Stimulated activated CD4-positive, alpha-beta T cell treated with anti-CD3 and anti-CD28 coated beads, TNF-alpha, amount 100 ng/mL, for 4 hours (primary cell): Measurements from ENCODE around the gene COL27A1.

ENCODE experiments used
- DNase-seq, 3 experiments: peaks; one replicate each; pipeline ENCODE4 v3.0.0-alpha.2; 2020; ENCODE audit warnings: low read depth in 3 of 3

The COL27A1 gene

DNA sequence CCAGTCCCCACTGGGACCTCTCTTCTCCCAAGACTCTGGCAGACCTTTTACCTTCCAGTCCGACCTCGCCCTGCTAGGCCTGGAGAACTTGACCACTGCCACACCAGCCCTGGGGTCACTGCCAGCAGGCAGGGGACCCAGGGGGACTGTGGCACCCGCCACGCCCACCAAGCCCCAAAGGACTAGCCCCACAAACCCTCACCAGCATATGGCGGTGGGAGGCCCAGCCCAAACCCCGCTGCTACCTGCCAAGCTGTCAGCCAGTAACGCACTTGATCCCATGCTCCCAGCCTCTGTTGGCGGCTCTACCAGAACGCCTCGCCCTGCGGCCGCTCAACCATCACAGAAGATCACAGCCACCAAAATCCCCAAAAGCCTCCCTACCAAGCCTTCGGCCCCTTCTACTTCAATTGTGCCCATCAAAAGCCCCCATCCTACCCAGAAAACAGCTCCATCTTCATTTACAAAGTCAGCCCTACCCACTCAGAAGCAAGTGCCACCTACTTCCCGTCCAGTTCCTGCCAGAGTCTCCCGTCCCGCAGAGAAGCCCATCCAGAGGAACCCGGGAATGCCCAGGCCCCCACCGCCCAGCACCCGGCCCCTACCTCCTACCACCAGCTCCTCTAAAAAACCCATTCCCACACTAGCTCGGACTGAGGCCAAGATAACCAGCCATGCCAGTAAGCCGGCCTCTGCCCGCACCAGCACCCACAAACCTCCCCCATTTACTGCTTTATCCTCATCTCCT lies 13.1 kb downstream of the COL27A1 start:
- no peak for DNase-seq

DNA sequence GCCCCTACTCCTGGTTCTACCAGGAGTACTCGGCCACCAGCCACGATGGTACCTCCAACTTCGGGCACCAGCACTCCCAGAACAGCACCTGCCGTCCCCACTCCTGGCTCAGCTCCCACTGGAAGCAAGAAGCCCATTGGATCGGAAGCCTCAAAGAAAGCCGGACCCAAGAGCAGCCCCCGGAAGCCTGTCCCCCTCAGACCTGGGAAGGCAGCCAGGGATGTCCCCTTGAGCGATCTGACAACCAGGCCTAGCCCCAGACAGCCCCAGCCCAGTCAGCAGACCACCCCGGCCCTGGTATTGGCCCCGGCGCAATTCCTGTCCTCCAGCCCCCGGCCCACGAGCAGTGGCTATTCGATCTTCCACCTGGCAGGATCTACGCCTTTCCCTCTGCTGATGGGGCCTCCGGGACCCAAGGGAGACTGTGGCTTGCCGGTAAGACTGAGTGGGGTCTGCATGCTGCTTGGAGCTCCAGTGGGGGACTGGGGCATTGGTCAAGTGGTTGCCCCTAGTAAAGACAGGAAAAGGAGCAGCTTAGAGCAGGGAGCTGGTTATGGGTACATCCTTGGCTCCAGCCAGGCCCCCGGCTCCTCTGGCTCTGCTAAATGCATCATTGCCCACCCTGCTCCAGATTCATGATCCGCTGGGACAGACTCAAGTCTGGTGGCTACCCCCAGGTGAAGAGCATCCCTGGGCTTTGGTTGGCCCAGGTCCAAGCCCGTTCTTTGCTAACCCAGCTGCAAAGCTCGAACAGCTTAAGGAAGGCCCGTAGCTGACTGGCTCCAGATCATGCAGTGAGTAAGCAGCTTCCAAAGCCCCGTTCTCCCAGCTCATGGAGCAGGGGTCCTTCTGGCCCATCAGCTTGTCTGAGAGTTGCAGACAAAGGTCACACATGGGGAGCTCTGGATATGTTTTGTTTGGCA lies 14.0 kb downstream of the COL27A1 start:
- no peak for DNase-seq

DNA sequence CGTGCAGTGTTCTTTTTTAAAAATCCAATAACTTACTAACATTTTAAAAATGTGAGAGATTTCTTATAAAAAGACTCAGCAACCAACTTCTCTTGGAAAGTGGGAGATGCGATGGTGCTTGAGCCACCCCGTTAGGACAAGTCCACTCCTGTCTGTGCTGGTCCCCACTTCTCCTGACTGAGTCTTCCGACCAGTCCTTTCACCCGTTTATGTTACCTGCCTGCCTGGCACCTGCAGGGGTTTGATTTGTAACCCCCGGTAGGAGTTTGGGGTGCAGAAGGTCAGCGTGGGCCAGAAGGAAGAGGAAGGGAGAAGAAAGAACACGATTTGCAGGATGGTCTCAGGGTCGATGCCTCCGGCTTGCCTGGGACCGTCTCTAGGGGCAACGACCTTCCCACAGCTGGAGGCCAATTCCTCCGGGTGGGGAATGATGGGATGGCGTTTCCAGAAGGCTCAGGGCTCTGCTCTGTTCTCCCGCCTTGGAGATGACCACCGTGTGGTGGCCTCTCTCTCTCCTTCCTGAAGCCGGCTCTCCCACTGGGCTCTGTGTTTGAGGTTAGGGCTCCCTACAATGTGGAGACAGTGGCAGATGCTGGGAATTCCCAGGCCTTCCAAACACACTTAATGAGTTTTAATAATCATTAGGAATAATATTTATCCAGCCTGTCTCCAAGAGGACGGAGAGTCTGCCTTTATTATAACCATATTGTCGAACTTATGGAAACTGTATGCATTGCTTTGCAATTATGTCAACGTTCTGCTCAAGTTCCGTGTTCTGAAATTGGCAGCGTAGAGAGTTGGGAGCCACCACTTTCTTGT lies 14.8 kb downstream of the COL27A1 start:
- DNase-seq: no peak

DNA sequence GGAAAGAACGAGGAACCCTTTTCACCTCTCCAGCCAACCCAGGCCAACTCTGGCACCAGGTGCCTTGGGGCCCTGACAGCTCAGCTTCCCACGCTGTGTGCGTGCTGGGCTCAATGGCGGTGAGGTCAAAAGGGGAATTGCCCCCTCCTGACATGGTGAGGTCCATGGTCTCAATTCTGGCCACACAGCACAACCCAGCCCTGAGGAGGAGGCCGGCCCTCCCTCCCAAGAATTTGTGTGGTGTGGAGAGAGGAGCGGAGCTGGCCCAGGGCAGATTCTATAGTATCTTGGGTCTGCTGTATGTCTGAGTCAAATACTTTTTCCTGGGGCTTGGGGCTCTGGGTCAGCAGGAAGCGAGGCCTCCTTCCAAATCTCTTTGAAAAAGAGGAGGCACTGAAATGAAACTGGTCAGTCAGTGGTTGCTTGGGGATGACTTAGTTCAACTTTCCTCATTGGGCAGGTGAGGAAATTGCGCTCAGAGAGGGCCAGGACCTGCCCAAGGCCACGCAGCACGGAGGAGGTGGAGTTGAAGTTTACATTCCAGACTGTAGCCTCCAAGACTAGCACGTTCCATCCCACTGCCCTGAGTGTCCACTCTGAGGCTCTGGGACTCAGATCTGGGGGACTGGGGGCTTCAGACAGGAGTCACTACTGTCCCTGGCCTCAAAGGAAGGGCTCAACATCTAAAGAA lies 15.6 kb downstream of the COL27A1 start:
- DNase-seq: no peak

DNA sequence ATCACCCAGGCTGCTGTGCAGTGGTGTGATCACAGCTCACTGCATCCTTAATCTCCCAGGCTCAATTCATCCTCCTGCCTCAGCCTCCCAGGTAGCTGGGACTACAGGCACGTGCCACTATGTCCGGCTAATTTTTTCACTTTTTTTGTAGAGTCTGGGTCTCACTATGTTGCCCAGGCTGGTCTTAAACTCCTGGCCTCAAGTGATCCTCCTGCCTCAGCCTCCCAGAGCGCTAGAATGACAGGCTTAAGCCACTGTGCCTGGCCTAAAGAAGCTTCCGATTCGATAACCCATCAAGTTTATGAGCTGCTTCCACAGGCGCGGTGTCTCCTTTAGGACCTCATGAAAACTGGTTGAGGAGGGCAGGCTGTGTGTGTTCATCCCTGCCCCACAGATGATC lies 16.2 kb downstream of the COL27A1 start:
- DNase-seq: no peak

DNA sequence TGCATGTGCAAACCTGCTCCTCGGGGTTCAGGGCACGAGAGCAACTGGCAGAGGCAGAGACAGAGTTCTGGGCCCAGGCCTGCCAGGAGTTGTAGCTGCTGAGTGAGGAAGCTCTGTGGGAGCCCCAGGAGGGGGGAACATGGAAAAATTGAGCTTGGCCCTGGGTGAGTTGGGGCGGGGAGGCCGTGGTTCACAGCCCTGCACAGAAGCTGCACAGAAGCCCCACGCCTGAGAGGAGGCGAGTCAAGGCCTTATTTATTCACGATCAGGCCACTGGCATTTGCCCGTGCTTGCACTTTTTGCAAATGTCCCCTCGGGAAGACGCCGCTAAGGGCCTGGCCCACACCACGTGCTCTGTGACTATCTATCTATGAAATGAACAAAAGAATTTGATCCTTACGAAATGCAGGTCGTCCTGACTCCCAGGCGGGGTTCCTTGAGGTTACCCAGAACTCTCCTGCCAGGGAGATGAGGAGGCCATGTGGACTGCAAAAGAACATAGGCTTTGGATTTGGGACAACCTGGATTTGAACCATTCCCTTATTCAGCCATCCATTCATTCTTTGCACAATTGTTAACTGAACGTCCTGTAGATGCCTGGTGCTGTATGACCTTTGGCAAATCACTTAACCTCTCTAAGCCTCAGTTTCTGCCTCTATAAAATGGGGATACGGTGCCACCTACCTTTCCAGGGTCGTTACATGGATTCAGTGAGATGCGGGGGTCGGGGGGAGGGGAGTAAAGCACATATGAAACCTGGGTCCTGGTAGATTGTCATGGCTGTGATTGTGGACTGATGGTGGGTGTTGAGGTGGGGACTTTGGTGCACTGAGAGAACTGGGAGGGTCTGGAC lies 17.9 kb downstream of the COL27A1 start:
- no peak for DNase-seq

DNA sequence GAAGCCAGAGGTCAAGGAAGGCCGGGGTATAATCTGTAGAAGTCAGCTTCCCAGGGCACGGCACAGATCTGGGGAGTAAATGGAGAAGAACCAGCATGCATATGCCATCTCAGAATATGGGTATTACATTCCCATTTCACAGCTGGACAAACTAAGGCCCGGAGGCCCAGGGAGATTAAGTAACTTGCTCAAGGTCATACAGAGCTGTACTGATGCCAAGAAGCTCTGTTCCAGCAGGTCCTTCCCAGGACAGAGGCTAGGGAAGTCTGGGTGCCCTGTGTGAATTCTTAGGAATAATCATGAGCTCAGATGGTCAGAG lies 19.2 kb downstream of the COL27A1 start:
- no peak for DNase-seq

DNA sequence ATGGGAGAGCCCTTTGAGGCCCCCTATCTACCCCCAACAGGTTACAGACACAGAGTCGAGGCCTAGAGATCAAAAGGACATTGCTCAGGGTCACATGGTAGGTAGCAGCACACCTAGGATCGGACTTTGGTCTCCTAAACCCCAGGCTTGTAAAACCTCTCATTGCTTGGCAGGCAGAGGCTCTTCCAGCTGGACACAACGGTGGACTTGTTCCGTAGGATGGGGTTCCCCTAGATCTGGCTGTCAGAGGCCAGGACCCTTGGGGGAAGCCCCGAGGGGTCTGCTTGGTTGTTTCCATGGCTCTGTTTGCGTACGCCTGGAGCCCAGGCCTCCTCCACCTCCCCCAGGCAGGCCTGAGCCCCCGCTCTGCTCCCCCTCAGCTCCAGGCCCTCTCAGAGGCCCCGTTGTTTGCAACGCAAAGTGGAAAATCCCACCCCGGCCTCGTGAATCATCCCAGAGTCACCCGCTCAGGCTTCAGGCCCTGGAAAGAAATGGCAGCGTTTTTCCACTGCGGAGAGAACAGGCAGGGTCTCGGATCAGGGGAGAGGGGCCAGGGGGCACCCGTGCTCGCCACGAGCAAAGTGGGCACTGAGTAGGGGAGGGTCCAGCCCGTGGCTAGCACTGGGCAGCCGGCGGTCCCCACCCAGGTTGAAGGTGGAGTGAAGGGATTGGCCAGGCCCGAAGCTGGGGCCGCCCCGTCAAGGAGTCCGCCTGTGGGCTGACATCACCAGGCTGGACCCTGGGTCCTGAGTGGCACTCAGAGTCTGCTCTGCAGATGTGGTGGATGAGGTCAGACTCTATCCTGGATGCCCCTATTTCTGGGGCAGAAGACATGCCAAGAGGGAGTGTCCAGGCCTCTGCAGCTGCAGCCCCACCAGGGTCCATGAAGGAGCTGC lies 19.8 kb downstream of the COL27A1 start:
- DNase-seq: no peak

DNA sequence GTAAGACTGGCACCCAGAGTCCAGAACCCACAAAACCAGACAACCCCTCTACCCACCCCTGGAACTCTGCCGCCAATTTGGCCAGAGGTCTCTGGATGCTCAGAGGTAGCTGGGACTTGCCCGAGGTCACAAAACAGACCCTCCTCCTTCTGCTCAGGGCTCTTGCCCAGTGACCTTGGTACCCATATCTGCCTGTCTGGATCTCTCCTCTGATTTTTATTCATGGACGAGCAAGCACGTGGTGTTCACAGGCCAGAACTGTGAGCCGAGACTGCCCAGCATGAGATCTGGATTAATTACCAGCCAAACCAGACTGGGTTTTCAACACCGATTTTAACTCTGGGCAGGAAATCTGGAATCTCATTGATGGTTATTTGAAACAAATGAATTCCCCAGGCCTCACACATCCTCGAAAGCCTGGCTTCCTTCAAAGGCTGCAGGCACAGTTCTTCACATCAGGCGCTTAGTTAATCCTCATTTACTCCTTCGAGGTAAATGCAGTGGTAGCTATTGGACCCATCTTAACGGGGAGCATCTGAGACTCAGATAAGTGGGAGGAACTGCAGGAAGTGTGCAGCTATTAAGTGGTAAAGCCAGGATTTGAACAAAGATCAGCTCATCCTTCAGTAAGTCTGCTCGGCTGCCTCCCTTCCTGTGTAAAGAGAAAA lies 21.4 kb downstream of the COL27A1 start:
- DNase-seq: no peak

DNA sequence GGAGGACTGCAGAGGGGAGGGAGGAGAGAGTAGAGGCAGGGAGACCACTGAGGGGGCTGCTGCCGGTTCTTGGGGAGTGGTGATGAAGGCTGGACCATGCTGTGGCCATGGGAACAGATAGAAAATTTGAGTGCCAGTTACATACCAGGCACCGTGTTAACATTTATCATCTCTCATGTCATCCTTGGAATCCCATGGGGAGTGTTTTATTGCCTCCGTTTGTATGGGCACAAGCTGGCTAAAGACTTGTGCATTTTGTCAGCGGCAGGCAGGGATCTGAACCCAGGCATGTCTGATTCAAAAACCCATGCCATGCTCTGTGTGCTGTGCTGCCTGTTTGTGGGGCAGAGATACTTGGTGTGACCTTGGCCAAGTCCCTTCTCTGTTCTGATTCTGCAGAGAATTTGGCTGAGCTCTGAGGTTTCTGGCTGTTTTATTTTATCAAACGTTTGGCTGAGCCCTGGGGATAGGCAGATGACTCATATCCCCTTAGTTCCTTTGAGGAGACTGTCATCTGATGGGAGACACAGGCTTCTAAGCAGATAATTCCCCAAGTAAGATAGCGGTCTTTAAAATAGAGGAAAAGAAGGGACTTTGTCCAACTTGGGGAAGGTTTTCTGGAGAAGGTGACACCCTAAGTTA lies 22.2 kb downstream of the COL27A1 start:
- no peak for DNase-seq

DNA sequence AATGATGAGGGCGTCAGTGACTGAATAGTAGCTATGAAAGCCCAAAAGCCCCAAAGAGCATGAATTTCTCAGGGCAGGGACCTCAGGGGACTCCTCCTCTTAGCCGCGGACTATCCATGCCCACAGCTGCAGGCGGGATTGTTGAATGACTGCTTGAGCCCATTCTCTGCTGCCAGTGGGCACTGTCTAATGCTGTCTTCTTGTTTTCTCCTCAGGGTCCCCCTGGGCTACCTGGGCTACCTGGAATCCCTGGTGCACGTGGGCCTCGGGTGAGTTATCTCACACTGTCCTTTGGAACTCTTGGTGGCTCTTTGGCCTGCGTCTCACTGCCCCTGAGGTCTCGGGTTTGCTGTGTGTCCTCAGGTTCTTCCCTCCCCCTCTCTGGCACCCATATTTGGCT lies 22.7 kb downstream of the COL27A1 start:
- no peak for DNase-seq

DNA sequence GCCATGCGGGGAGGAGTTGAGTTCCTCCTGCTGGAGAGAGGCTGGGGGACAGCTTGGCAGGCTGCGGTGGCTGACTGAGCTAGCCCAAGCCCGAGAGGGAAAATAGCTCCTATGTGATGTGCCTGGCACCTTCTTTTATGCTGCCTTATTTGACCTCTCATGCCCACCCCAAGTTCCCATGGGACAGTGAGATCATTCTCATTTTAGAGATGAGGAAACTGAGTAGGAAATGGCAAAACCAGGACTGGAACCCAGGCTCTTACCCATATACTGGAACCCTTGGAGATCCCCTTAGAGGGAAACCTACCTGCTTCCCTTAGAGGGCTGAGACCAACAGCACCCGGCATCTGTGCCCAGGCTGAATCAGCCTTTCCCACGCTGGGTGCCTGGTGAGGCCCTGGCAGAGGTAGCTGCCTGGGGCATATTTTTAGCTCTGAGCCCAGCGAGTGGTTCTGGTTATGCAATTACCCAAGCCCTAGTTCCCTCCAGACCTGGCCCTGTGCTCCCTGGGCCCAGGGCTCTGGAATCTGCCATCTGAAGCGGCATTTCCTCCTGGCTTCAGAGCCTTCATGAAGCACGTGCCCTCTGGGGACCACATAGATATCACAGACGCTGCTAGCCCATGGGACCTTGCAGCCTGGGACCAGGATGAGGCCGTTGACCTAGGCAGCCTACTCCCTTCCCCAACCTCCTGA lies 23.6 kb downstream of the COL27A1 start:
- no peak for DNase-seq

DNA sequence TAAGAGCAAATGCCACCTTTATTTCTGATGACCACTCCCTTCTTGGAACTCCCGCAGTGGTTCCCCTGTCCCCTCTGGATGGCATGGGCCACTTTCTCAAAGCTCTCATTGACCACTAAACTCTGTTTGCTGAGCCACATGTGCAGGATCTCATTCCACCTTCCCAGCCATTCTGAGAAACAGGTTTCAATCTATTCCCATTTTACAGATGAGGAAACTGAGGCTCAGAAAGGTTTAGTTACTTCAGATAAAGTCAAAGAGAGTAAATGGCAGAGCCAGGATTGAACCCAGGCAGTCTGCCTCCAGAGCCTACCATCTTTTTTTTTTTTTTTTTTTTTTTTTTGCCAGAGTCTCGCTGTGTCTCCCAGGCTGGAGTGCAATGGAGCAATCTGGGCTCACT lies 24.2 kb downstream of the COL27A1 start:
- DNase-seq: no peak

DNA sequence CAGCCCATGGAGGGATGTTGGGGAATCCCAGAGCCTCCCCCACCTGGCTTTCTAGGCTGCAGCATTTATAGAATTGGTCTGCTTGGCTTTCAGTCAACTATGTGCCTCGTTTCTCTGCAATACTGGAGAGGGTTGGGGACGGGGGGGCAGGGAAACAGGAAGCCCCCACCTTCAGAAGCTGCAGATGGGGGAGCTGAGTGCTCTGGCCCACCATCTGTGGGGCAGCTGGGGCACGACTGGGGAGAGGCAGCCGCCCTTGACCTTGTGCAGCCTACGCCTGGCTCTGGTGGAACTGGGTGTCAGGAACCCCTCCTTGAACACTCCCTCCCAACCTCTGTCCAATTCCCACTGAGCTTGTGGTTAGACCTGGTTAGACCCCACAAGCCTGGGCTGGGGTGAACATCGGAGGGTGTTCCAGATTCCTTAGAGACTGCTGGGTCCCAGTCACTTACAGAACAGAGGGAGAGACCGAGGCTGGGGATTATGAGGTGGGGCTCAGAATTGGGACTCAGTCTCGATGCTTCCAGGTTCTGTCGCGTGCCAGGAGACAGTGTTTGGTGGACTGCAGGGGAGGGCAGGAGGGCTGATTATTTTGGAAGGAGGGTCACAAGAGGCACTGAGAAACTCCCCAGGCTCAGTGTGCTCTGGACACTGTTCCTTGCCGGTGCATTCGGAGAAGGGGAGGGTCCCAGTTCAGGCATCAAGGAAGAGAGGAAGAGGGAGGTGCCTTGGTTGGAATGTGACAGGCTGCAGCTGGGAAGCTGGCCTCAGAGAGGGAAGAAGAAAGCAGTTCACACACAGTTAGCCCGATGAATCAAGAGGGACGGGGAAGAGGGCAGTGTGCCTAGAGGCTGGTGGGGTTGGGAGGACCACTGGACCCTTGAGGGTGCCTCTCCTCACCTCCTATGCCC lies 25.6 kb downstream of the COL27A1 start:
- no peak for DNase-seq

DNA sequence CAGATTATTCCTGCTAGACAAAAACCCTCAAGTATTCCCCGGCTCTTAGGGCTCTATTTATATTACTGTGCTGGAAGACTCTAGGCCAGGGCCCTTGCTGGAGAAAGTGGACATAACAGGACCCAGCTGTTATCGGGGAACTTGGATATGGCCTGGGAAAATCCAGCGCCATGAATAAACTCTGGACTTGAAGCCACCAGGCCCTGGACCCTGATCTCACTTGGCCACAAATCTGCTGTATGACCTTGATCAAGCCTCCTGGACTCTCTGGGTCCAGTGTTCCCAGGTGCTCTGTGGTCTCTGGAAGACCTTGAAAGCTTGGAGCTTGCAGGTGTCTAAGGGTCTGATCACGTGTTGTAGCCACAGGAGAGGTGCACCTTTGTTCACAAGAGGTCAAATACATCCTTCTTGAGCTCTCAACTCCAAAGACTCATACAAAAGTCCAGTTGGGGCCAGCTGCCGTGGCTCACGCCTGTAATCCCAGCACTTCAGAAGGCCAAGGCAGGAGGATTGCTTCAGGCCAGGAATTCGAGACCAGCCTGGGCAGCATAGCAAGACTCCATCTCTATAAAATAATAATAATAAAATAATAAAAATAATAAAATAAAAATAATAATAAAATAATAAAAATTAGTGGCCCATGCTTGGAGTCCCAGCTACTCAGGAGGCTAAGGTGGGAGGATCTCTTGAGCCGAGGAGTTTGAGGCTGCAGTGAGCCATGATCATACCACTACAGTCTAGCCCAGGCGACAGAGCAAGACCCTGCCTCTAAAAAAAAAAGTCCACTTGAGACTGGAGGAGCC lies 26.5 kb downstream of the COL27A1 start:
- DNase-seq: no peak

DNA sequence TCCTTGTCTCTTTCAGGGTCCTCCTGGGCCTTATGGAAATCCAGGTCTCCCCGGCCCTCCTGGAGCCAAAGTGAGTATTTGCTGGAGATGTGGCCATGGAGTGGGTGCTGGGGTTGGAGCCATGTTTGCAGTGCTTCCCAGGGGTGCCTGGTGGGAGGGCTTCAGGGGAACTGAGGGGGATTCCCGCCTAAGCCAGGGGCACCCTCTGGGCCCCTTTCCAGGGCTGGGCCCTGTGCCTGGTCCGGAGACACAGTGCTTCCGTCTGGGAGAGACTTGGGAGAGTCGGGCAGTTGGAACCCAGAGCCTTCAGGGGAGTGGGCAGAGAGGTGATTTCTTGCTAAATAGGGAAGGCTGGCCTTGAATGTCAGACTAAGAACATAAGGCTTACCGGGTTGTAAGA lies 27.7 kb downstream of the COL27A1 start:
- no peak for DNase-seq
